Neural progenitor cell (in vitro differentiated cells): ENCODE measurements around the gene CLCNKA.

Source experiments
- EZH2phosphoT487 ChIP-seq: fragments of 200-600 bp; sonication (generic); IDR thresholded peaks from 2 replicates; pipeline ENCODE4 v1.6.1; 2017; ENCODE audit warnings: antibody characterized with exemption
- TF ChIP-seq, protein P1 (sequence below): fragments of 200-600 bp; sonication (generic); IDR thresholded peaks from 2 replicates; pipeline ENCODE4 v1.5.1; 2017; ENCODE audit warnings: antibody characterized with exemption, mild to moderate bottlenecking

DNA sequence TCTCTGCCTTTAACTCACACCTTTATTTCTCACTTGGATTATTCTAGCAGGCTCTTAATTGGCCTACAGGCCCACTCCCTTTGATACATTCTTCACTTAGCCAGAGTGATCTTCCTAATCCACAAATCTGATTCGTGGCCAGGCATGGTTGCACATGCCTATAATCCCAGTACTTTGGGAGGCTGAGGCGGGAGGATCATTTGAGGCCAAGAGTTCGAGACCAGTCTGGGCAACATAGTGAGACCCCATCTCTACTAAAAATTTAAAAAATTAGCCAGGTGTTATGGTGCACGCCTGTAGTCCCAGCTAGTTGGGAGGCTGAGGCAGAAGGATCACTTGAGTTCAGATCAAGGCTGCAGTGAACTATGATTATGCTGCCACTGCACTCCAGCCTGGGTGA, 48.1 kb upstream of the CLCNKA start:
- TF ChIP-seq, protein P1, sequence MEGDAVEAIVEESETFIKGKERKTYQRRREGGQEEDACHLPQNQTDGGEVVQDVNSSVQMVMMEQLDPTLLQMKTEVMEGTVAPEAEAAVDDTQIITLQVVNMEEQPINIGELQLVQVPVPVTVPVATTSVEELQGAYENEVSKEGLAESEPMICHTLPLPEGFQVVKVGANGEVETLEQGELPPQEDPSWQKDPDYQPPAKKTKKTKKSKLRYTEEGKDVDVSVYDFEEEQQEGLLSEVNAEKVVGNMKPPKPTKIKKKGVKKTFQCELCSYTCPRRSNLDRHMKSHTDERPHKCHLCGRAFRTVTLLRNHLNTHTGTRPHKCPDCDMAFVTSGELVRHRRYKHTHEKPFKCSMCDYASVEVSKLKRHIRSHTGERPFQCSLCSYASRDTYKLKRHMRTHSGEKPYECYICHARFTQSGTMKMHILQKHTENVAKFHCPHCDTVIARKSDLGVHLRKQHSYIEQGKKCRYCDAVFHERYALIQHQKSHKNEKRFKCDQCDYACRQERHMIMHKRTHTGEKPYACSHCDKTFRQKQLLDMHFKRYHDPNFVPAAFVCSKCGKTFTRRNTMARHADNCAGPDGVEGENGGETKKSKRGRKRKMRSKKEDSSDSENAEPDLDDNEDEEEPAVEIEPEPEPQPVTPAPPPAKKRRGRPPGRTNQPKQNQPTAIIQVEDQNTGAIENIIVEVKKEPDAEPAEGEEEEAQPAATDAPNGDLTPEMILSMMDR, result no peak
- TF ChIP-seq EZH2phosphoT487, result no peak
